ENCODE data around the gene BAZ1A.
"Not testable (repeated sequence)": the region's sequence is repeated elsewhere in the genome, so short reads cannot be mapped to it uniquely, and the experiment has no call there.

Gene BAZ1A

DNA sequence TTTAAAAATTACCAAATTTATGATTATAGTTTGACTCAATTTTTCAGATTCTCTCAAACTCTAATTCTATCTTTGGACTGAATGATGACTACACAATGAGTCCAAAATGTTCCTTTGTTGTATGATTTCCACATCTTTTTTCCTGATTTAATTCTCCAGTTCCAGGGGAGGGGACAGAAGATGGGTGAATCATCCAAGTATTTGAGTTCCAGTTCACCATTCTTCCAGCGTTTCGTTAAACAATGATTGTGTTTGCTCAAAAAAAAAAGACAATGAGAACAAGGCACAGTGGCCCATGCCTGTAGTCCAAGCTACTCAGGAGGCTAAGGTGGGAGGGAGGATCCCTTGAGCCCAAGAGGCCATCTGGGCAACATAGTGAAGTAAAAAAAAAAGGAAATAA, 23.8 kb downstream of the BAZ1A start:
- DNase-seq = no peak

DNA sequence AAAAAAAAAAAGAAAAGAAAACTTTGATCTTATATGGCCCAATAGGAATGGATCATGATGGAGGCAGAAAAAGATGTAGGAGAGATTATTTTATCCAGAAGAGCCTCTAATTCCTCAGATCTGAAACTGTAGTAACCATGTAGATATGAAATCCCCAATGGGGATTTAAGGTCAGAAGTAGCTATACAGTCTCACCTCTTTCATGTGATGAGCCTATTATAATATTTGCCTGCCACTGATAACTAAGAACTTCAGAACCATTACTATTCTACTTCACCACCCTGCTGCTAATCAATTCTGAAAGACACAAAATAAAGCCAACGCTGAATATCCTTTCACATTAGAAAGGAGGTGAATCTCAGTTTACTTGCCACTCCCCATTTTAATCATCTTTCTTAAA, 29.3 kb downstream of the BAZ1A start:
- DNase-seq = no peak

DNA sequence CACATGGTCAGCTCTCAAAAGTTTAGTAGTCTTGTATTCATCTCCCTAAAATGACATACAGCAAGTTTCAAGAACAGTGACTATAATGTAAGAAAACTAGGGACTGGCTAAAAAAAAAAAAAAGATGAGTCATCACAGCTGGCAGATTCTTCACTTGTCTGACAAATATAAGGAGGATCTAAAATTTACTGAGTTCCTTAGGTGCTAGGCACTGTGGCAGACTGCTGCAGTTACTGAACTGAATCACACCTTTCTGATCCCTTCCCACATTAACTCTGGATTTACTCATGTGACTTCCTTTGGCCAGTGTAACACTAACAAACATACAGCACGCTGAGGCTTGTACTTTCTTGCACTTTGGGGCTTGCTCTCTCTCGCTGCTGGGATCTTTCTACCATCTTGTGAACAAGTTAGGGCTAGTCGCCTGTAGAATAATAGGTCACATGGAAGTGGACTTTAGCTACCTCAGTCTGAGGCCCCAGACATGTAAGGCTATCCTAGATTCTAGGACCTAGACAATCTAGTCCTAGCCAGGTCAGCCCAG, 32.1 kb downstream of the BAZ1A start:
- peak; percentile 78 for DNase-seq

DNA sequence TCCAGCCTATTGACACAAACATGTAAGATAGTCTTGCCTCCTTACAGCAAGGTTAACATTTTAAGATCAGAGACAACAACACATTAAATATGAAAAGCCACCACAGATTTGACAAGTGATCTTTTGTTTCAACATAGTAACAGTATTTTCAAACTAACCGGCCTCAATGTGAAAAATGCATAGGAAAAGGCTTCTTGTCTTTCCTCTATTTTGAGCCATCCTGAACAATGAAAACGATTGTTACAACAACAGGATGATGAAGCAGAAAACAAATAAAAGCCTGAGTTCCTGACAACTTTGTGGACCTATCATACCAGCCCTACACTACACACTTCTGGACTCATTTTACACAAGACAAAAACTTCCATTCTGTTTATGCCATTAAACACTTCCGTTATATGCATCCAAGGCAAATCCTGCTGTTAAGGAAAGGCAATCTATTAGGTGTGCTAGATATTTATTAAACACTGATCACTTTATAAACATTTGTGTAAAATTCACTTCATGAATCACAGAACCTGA, 37.3 kb downstream of the BAZ1A start:
- DNase-seq = no peak

DNA sequence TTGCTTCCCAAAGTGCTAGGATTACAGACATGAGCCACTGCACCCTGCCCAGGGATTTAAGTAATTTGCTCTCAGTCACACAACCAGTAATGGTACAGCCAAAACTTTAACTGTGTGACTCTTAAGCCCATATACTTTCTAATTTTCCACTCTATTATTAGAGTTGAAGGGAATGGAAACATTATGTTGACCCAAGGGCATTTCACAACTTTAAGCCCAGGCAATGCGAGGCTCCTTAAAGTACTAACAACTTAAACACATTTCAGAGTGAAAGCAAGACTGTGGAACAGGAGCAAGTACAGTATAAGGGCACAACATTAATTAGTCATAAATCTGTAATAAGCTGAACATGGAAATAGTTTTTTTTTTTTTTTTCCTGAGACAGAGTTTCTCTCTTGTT, 39.8 kb downstream of the BAZ1A start:
- DNase-seq = no peak

DNA sequence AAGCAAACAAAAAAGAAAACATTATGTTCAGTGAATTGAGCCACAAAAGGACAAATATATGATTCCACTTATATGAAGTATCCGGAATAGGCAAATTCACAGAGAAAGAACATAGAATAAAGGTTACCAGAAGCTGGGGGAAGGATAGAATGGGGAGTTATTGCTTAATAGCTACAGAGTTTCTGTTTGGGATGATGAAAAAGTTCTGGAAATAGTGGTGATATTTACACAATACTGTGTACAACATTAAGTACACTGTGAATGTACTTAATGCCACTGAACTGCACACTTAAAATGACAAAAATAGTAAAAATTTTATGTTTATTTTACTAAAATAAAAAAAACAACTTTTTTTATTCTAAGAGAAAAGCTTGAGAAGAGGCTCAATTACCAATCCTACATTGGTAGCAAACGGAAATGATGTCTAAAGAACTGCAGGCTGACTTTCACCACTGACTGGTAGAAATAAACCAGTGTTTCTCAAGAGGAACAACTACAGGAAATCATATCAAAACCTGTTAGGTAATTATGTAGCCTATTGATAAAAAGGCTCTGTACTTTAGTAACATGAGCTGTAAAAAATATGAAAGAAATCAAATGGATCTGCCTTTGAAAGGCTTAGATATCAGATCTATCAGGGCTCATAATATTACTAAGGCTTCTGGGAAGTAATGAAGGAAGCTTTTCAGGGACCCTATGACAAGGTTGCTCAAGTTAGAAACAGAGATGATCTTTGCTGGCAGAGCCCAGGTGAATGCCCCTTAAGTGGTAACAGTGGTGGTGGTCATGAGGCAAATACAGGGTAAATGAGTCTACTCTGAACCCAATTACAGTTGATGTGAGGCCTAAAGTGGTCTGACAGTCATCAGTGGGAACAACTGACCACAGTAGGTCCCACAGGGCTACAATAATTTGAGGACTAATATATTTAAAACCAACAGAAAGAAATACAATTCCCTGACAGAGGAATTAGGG, 41.3 kb downstream of the BAZ1A start:
- peak; percentile 69 for DNase-seq

DNA sequence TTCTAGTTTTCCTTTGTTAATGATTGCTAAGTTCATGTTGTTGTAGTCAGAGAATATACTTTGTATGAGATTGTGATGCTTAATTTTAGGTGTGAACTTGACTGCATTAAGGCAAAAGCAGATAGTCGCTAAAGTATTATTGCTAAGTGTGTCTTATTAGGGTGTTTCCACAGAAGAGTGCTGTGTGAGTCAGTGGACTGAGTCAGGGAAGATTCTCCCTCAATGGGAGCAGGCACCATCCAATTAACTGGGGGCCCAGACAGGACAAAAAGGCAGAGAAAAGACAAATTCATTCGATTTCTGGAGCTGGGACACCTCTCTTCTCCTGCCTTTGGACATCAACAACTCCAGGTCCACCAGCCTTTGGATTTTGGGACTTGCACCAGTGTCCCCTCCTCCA, 48.5 kb downstream of the BAZ1A start:
- DNase-seq = no peak

DNA sequence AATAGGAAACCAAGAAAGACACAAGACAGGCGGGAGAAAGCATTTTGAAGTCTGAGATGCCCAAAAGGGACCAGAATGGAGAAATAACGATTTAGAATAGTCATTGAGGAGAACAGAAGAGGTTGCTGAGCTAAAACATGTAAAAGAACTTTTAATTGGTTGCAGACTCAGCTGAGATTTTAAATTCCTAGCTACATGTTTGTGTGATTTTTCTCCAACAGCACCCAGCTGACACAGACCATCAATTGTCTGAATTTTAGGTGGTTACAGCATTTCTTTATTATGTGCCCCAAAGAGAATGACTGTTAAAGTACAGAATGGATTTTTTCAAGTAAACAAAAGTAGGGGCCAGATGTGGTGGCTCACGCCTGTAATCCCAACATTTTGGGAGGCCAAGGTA, 50.3 kb downstream of the BAZ1A start:
- DNase-seq = no peak

DNA sequence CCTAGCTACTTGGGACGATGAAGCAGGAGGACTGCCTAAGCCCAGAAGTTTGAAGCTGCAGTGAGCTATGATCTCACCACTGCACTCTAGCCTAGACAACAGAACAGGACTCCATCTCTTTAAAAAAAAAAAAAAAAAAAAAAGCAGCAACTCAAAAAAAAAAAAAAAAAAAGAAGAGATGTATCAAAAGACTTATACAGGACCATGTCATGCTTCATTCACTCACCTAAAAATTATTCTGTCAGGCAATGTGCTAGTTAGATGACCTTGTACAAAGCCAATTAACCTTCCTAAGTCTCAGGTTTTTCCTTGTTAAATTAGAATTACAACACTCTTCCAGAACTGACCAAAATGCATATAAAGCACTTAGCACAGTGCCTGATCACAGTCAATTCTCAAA, 50.9 kb downstream of the BAZ1A start:
- no peak for DNase-seq

DNA sequence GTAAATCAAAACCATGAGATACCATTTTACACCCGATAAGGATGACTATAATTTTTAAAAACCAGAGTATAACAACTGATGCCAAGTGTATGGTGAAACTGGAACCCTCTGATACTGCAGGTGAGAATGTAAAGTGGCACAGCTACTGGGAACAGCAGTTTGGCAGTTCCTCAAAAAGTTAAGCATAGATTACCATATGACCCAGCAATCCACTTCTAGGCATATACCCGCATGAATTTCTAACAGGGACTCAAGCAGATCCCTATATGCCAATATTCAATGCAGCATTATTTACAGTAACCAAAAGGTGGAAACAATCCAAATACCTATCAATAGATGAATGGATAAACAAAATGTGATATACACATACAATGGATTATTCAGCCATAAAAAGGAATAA, 57.4 kb downstream of the BAZ1A start:
- DNase-seq = no peak

DNA sequence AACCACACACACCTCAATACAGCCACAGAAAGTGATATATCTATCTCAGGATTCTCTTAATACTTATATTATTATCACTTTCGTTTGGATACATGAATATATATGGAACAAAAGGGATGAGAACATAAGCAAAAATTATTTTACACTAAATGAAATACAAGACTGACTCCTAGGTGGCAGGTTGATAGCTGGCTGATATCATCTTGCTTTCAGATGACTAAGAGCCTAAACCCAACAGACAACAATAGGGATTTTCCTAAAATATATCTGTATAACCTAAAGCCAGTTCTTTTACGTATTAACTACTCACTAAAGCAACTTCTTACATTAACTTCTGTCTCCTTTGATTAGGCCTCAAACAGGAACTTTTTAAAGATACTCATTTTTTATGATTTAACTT, 65.1 kb downstream of the BAZ1A start:
- DNase-seq = no peak

DNA sequence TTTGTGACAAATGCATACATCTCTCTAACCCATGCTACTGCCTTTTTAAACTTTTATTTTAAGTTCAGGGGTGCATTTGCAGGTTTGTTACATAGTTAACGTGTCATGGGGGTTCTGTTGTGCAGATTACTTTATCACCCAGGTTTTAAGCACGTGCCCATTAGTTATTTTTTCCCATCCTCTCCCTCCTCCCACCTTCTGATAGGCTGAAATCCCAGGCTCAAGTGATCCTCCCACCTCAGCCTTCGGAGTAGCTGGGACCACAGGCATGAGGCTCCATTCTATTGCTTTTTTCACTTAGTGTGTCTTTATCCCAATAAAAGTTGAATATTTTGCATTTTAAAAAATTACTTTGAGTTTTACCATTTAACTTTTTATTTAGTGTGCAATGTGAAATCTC, 68.9 kb downstream of the BAZ1A start:
- DNase-seq = no peak

DNA sequence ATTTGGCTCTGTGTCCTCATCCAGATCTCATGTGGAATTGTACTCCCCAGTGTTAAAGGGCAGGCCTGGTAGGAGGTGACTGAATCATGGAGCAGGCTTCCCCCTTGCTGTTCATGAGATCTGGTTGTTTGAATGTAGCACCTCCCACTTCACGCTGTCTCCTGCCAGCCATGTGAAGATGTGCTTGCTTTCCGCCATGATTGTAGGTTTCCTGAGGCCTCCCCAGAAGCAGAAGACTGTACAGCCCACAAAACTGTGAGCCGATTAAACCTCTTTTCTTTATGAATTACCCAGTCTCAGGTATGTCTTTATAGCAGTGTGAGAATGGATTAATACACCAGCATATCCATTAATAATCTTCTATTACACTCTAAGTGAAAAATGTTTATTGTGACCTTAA, 70.2 kb downstream of the BAZ1A start:
- no peak for DNase-seq

DNA sequence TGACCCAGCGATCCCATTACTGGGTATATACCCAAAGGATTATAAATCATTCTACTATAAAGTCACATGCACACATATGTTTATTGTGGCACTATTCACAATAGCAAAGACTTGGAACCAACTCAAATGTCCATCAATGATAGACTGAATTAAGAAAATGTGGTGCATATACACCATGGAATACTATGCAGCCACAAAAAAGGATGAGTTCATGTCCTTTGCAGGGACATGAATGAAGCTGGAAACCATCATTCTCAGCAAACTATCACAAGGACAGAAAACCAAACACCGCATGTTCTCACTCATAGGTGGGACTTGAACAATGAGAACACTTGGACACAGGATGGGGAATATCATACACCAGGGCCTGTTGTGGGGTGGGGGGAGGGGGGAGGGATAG, 76.3 kb downstream of the BAZ1A start:
- DNase-seq = not testable (repeated sequence)

DNA sequence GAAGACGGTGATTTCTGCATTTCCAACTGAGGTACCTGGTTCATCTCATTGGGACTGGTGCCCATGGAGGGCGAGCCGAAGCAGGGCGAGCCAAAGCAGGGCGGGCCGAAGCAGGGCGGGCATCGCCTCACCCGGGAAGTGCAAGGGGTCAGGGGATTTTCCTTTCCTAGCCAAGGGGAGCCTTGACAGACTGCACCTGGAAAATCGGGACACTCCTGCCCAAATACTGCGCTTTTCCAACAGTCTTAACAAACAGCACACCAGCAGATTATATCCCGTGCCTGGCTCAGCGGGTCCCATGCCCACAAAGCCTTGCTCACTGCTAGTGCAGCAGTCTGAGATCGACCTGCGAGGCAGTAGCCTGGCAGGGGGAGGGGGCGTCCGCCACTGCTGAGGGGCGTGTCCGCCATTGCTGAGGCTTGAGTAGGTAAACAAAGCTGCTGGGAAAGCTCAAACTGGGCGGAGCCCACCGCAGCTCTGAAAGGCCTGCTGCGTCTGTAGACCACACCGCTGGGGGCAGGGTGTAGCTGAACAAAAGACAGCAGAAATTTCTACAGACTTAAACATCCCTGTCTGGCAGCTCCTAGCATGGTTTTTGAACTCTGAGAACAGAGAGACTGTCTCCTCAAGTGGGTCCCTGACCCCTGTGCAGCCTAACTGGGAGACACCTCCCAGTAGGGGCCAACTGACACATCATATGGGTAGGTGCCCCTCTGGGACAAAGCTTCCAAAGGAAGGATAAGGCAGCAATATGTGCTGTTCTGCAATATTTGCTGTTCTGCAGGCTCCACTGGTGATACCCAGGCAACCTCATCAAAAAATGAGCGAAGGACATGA, 77.2 kb downstream of the BAZ1A start:
- DNase-seq = peak; percentile 55

DNA sequence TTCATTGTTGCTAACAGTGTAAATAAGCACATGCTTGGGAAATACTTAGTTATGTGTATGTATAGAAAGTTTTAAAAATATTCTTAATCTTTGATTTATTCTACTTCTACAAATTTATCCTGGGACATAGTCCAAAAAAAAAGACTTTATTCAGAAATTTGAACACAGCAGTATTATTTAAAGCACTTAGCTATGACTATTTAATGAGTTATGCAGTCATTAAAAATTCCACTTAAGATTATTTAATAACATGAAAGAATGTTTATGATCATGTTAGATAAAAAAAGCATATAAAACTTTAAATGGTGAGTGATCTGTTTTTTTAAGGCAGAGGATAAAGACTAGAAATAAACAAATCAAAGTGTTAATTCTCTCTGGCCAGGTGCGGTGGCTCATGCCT, 78.3 kb downstream of the BAZ1A start:
- no peak for DNase-seq

DNA sequence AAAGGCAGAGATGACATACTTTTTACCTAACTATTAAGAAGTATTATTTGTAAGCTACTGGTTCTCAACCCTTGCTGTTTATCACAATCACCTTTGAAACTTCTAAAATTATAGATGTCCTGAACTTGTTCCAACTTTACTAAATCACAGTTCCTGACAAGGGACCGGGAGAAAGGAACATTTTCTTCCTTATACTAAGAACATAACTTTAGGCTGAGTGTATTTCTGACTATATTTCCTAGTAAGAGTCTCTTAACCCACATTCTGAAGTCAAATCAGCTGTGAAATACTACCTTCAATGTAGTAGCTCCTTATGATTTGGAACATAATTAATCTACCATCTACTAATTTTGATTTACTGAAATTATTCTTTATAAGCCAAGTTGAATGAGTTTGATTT, 80.2 kb downstream of the BAZ1A start:
- DNase-seq = no peak

DNA sequence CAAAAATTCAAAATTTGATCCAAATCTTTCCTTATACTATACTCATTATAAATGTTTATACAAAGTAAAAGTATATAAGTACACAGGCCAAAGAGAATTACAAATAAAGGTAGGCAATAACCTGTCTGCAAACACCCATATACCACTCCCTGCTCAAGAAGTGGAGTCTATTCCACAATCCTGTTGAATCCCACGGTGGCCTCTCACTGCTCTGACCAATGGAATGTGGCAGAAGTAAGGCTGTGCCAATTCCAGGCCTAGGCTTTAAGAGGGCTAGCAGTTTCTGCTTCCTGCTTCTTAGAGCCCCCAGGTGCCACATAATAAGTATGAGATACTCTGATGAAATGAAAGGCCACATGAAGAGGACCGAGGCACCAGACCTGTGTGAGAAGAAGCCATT, 80.9 kb downstream of the BAZ1A start:
- DNase-seq = no peak

DNA sequence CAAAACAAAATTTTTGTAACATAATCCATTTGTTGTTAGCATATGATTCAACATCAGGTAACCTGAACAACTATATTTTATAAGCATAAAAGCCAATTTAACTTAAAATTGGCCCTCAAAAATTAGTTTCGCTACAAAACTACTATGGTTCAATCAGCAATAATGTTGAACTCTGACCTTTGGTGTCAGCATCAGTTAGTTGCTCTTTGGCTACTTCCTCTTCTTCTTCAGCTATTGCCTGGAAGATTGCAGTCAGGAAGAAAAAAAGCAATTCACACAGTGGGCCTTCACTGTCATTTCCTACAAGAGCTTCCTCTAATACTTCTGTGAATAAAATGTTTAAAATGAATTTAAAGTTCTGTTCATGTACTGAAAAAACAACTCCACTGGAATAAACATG, 82.6 kb downstream of the BAZ1A start:
- no peak for DNase-seq

DNA sequence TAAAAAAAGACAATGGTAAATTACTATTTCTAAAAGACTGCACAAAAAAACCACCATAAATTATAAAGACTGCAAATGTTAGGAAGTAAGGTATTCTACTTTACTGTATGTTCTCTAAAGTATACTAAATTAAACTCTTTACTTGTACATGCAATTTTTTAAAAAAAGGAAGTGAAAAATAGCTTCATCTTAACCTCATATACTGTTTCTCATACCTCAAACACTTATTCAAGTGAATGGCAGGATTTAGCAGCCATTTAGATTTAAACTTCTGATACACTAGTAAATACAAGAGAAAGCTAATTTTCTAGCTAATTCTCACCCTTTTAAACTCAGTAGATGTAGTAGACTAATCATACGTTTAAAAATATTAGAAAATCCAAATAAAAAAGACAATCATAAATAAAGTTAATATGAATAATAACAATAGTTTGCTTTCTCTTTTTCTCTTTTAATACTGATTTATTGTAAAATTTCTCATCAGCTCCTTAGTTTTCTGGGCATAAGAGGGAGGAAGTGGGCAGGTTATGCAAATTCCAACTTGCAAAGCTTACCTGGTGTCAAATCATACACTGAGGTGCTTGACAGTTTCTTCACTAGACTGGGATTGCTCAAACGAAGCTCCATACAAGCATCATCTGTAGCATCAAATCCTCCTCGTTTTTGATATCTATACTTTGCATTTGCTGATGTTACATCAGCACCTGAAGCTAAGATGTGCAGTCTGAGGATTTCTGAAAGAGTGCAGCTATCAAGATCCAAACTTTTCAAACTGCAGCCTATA, 89.7 kb downstream of the BAZ1A start:
- DNase-seq = no peak

DNA sequence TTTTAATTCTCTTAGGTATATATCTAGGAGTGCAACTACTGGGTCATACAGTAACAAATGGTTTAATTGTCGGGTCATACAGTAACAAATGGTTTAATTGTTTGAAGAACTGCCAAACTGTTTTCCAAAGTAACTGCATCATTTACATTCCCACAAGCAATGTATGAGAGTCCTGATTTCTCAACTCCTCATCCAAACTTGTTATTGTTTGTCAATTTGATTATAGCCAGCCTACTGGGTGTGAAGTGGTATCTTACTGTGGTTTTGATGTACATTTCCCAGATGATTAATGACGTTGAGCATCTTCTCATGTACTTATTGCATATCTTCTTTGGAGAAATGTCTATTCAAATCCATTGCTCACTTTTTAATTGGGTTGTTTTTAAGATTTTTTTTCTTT, 93.1 kb downstream of the BAZ1A start:
- DNase-seq = no peak

DNA sequence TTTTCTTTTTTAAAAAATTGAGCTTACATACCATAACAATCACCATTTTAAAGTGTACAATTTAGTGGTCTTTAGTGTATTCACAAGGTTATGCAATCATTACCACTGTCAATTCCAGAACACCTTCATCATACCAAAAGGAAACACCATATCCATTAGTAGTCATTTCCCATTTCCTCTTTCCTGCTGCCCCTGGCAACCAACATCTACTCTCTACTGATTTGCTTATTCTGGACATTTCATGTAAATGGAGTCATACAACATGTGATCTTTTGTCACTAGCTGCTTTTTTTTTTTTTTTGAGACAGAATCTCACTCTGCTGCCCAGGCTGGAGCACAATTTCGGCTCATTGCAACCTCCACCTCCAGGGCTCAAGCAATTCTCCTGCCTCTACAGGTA, 93.9 kb downstream of the BAZ1A start:
- no peak for DNase-seq

DNA sequence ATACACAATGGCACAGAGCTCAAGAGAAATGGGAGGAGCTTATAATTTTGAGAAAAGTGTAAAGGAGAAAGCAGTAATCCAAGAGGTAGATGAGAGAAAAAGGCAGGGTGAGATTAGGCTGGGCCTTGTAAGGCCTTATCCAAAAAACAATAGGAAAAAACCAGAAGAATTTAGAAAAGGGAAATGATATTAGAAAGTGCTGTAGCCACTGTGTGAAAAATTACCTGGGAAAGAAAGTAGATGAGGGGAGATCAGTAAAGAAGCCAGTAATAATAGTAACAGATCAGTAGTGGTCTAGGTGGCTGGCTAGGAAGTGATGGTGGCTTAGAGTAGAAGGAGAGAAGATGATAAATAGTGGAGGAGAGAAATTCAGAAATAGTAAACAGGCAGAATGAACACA, 94.5 kb downstream of the BAZ1A start:
- no peak for DNase-seq
